Neuronal stem cell (in vitro differentiated cells): Measurements from ENCODE around the gene IL36G.
A peak's percentile ranks its signal among the peaks of the same experiment; 100 is the strongest.

Experiments used
- DNase-seq: peaks from one replicate; pipeline ENCODE4 v3.0.0-alpha.2; 2013; ENCODE audit warnings: low spot score
- H2AFZ ChIP-seq: one replicate; pipeline ENCODE4 v1.6.1; 2013; ENCODE audit warnings: mild to moderate bottlenecking, low read length, inconsistent platforms
- H2AK5ac ChIP-seq: 2 replicates; pipeline ENCODE4 v1.6.1; 2013; ENCODE audit warnings: low read depth, mild to moderate bottlenecking, inconsistent platforms, low read length, moderate library complexity, mixed read lengths
- H2BK120ac ChIP-seq: 2 replicates; pipeline ENCODE4 v1.6.1; 2013; ENCODE audit warnings: low read depth, mild to moderate bottlenecking, inconsistent platforms, low read length, moderate library complexity, mixed read lengths
- H2BK12ac ChIP-seq: one replicate; pipeline ENCODE4 v1.6.1; 2013; ENCODE audit warnings: low read length, inconsistent platforms
- H2BK15ac ChIP-seq: 2 replicates; pipeline ENCODE4 v1.6.1; 2013; ENCODE audit warnings: mild to moderate bottlenecking, low read length, inconsistent platforms, mixed read lengths
- H2BK5ac ChIP-seq: one replicate; pipeline ENCODE4 v1.6.1; 2013; ENCODE audit warnings: inconsistent platforms, mild to moderate bottlenecking, low read length, moderate library complexity
- H3K14ac ChIP-seq: one replicate; pipeline ENCODE4 v1.6.1; 2013; ENCODE audit warnings: low read length, inconsistent platforms
- H3K18ac ChIP-seq: 2 replicates; pipeline ENCODE4 v1.6.1; 2013; ENCODE audit warnings: low read length, inconsistent platforms
- H3K23ac ChIP-seq: 2 replicates; pipeline ENCODE4 v1.6.1; 2013; ENCODE audit warnings: low read depth, mild to moderate bottlenecking, mixed read lengths, low read length, inconsistent platforms; ENCODE audit not compliant: poor library complexity
- H3K27ac ChIP-seq: replicated peaks from 3 replicates; pipeline ENCODE4 v1.5.1; 2013; ENCODE audit warnings: low read length, inconsistent platforms
- H3K27me3 ChIP-seq, 3 experiments: 2 replicates each; pipeline ENCODE4 v1.6.1; 2013; ENCODE audit warnings: low read length in 3 of 3, mild to moderate bottlenecking in 2 of 3, inconsistent platforms in 1 of 3, low read depth in 1 of 3, mixed read lengths in 1 of 3, moderate library complexity in 1 of 3; ENCODE audit not compliant: control insufficient read depth in 3 of 3, insufficient read depth in 3 of 3
- H3K36me3 ChIP-seq, 2 donors: replicated peaks in 1 of 2; 2 replicates each; pipeline ENCODE4 v1.6.1; 2013; ENCODE audit warnings: low read length in 2 of 2; ENCODE audit not compliant: control insufficient read depth in 2 of 2, insufficient read depth in 2 of 2
- H3K4ac ChIP-seq: 2 replicates; pipeline ENCODE4 v1.6.1; 2013; ENCODE audit warnings: inconsistent platforms, mild to moderate bottlenecking, low read length, moderate library complexity
- H3K4me1 ChIP-seq, 2 donors: 1 replicate in 1 of 2; 2 replicates in 1 of 2; pipeline ENCODE4 v1.6.1; 2013; ENCODE audit warnings: low read length in 2 of 2, low read depth in 1 of 2; ENCODE audit not compliant: control insufficient read depth in 2 of 2, insufficient read depth in 1 of 2
- H3K4me2 ChIP-seq: one replicate; pipeline ENCODE4 v1.6.1; 2013; ENCODE audit warnings: mild to moderate bottlenecking, low read length, inconsistent platforms; ENCODE audit not compliant: insufficient read depth, poor library complexity, severe bottlenecking
- H3K4me3 ChIP-seq, 2 donors: 2 replicates each; pipeline ENCODE4 v1.5.1; 2013; ENCODE audit warnings: low read length in 2 of 2, mild to moderate bottlenecking in 2 of 2, inconsistent platforms in 1 of 2, moderate library complexity in 1 of 2
- H3K79me1 ChIP-seq: one replicate; pipeline ENCODE4 v1.6.1; 2013; ENCODE audit warnings: low read depth, mild to moderate bottlenecking, inconsistent platforms, low read length, moderate library complexity
- H3K9ac ChIP-seq: one replicate; pipeline ENCODE4 v1.6.1; 2013; ENCODE audit warnings: mild to moderate bottlenecking, low read depth, low read length, inconsistent platforms; ENCODE audit not compliant: poor library complexity
- H3K9me3 ChIP-seq, 2 donors: replicated peaks in 1 of 2; 2 replicates each; pipeline versions ENCODE3 to v1.6.1; 2013; ENCODE audit warnings: low read length in 2 of 2, mild to moderate bottlenecking in 2 of 2, inconsistent platforms in 1 of 2, low read depth in 1 of 2, mixed read lengths in 1 of 2, moderate library complexity in 1 of 2; ENCODE audit not compliant: control insufficient read depth in 2 of 2, insufficient read depth in 1 of 2
- H4K8ac ChIP-seq: one replicate; pipeline ENCODE4 v1.6.1; 2013; ENCODE audit warnings: low read depth, mild to moderate bottlenecking, inconsistent platforms, low read length, moderate library complexity
- H4K91ac ChIP-seq: one replicate; pipeline ENCODE4 v1.6.1; 2013; ENCODE audit warnings: low read length, low read depth, mild to moderate bottlenecking, inconsistent platforms; ENCODE audit not compliant: poor library complexity
- WGBS, 2 donors: extraction: QIAGEN DNeasy Blood & Tissue Kit; methylation state at CpG; one replicate each; pipeline ENCODE4 v1.1.7; 2013; ENCODE audit warnings: missing lambda C conversion rate in 2 of 2, mixed read lengths in 1 of 2; ENCODE audit not compliant: insufficient read length in 2 of 2, insufficient replicate concordance in 1 of 2; ENCODE audit errors: extremely low coverage in 2 of 2; 5-methylcytosine and 5-hydroxymethylcytosine counted together

IL36G gene

GRCh38 chr2:112949456-112949855 lies 28.4 kb upstream of the IL36G start:
- no peak overlapping the region for H3K18ac ChIP-seq
- peaks cover 0 to 3% (median 2%) of the 10 kb centered on the region in 3 experiments for H3K27me3 ChIP-seq
- H3K27ac ChIP-seq = no peak overlapping the region
- H3K4me1 ChIP-seq = no peaks in the 10 kb centered on the region
- H3K9me3 ChIP-seq = peaks cover 6 to 7% of the 10 kb centered on the region in 2 donors
- no peak overlapping the region for H3K23ac ChIP-seq
- H2BK120ac ChIP-seq = no peak overlapping the region
- H3K4me2 ChIP-seq = no peak overlapping the region
- H2BK15ac ChIP-seq = no peak overlapping the region
- no peak overlapping the region for H3K9ac ChIP-seq
- H2BK12ac ChIP-seq = no peak overlapping the region
- H4K8ac ChIP-seq = no peak overlapping the region
- no peak overlapping the region for H2AFZ ChIP-seq
- no peak overlapping the region for H3K4me3 ChIP-seq
- H4K91ac ChIP-seq = no peak overlapping the region
- no CpG with 5 or more reads among the region's 8 CpGs for WGBS, 2 donors
- H2AK5ac ChIP-seq = no peak overlapping the region
- no peak for DNase-seq
- H3K36me3 ChIP-seq = no peaks in the 10 kb centered on the region
- no peak overlapping the region for H3K14ac ChIP-seq
- no peaks in the 10 kb centered on the region for H3K79me1 ChIP-seq
- no peak overlapping the region for H3K4ac ChIP-seq
- H2BK5ac ChIP-seq = no peak overlapping the region

GRCh38 chr2:112954364-112954763 lies 23.4 kb upstream of the IL36G start:
- H4K8ac ChIP-seq = no peak overlapping the region
- no peak overlapping the region for H2BK120ac ChIP-seq
- no peak overlapping the region for H3K23ac ChIP-seq
- peak overlapping the region; percentile 13 for H2AFZ ChIP-seq
- no peak overlapping the region for H2BK12ac ChIP-seq
- peaks cover 0 to 1% of the 10 kb centered on the region in 2 donors for H3K4me1 ChIP-seq
- H2BK5ac ChIP-seq = no peak overlapping the region
- H3K9ac ChIP-seq = no peak overlapping the region
- no peak overlapping the region for H2AK5ac ChIP-seq
- H3K79me1 ChIP-seq = no peaks in the 10 kb centered on the region
- no peak overlapping the region for H3K4ac ChIP-seq
- no peak overlapping the region for H3K18ac ChIP-seq
- H3K4me2 ChIP-seq = no peak overlapping the region
- H3K4me3 ChIP-seq = no peak overlapping the region
- H4K91ac ChIP-seq = no peak overlapping the region
- H3K9me3 ChIP-seq = no peaks in the 10 kb centered on the region
- H3K27me3 ChIP-seq = peaks cover 0 to 9% (median 0%) of the 10 kb centered on the region in 3 experiments
- H2BK15ac ChIP-seq = no peak overlapping the region
- WGBS, 2 donors = no CpG with 5 or more reads among the region's 7 CpGs
- H3K14ac ChIP-seq = no peak overlapping the region
- DNase-seq = no peak
- no peak overlapping the region for H3K27ac ChIP-seq
- H3K36me3 ChIP-seq = no peaks in the 10 kb centered on the region

GRCh38 chr2:112957511-112957910 lies 20.3 kb upstream of the IL36G start:
- no peak for DNase-seq
- Histone ChIP-seq H3K4ac (no peak overlapping the region), H3K23ac (no peak overlapping the region), H2BK5ac (no peak overlapping the region), H3K14ac (no peak overlapping the region), H2AK5ac (no peak overlapping the region), H2AFZ (no peak overlapping the region), H4K91ac (no peak overlapping the region), H3K9me3 (no peaks in the 10 kb centered on the region), H2BK15ac (no peak overlapping the region), H3K27me3 (peaks cover 0 to 9% (median 0%) of the 10 kb centered on the region in 3 experiments), H2BK120ac (no peak overlapping the region), H3K18ac (no peak overlapping the region), H3K79me1 (no peaks in the 10 kb centered on the region), H3K36me3 (no peaks in the 10 kb centered on the region), H3K4me3 (no peak overlapping the region), H4K8ac (no peak overlapping the region), H3K27ac (no peak overlapping the region), H3K9ac (no peak overlapping the region), H2BK12ac (no peak overlapping the region), H3K4me2 (no peak overlapping the region), H3K4me1 (peaks cover 0 to 1% of the 10 kb centered on the region in 2 donors)
- no CpG with 5 or more reads among the region's 3 CpGs for WGBS, 2 donors

GRCh38 chr2:112958428-112959108 lies 19.2 kb upstream of the IL36G start:
- H3K79me1 ChIP-seq = no peaks in the 10 kb centered on the region

More at GRCh38 chr2:112958428-112959108, 19.2 kb upstream of the IL36G start:
- peaks cover 0 to 1% of the 10 kb centered on the region in 2 donors for H3K4me1 ChIP-seq
- H4K91ac ChIP-seq = no peak overlapping the region
- H3K4me3 ChIP-seq = no peak overlapping the region
- H2AK5ac ChIP-seq = no peak overlapping the region
- WGBS, 2 donors = no CpG with 5 or more reads among the region's 9 CpGs
- no peak overlapping the region for H3K18ac ChIP-seq
- DNase-seq = peak; percentile 37
- H3K36me3 ChIP-seq = no peaks in the 10 kb centered on the region
- no peak overlapping the region for H2AFZ ChIP-seq
- H3K27me3 ChIP-seq = peaks cover 0 to 9% (median 0%) of the 10 kb centered on the region in 3 experiments
- H3K9me3 ChIP-seq = no peaks in the 10 kb centered on the region
- no peak overlapping the region for H4K8ac ChIP-seq
- no peak overlapping the region for H3K23ac ChIP-seq
- no peak overlapping the region for H3K4ac ChIP-seq
- no peak overlapping the region for H3K4me2 ChIP-seq
- H2BK12ac ChIP-seq = no peak overlapping the region
- no peak overlapping the region for H2BK120ac ChIP-seq
- H3K14ac ChIP-seq = no peak overlapping the region
- no peak overlapping the region for H2BK5ac ChIP-seq
- H2BK15ac ChIP-seq = no peak overlapping the region
- no peak overlapping the region for H3K9ac ChIP-seq
- H3K27ac ChIP-seq = no peak overlapping the region
